ENCODE measurements around the gene SYT12. TPM values are rescaled to one million over a fixed set of nuclear protein-coding genes. Genes with fewer than 3 reads are reported as not detected.

SYT12 gene
- polyA plus RNA-seq, 1 donor from 2014 or later = 2.3 TPM

- H3K27me3 ChIP-seq (ENCODE audit: insufficient read depth, low read depth, low read length) = no peaks in the 10 kb centered on the region
- TF ChIP-seq EP300 (conservative IDR thresholded peaks at IDR 0.05; ENCODE audit: poor library complexity, severe bottlenecking) = no peak
- TF ChIP-seq POLR2AphosphoS5 (IDR thresholded peaks at IDR 0.05) = no peak
- TF ChIP-seq EZH2 (IDR thresholded peaks at IDR 0.05; ENCODE audit: borderline replicate concordance, insufficient read depth, low read length, poor library complexity, severe bottlenecking) = no peak
- H3K27ac ChIP-seq (ENCODE audit: low read length) = no peak overlapping the region
- H3K4me3 ChIP-seq (ENCODE audit: low read length) = no peak overlapping the region
- H3K36me3 ChIP-seq (ENCODE audit: insufficient read depth, low read length) = no peaks in the 10 kb centered on the region
- no peak overlapping the region for H2AFZ ChIP-seq (ENCODE audit: low read depth, low read length)
- no peaks in the 10 kb centered on the region for H4K20me1 ChIP-seq (ENCODE audit: insufficient read depth)
- no peaks in the 10 kb centered on the region for H3K9me3 ChIP-seq (ENCODE audit: low read length)
- no peak overlapping the region for H3K9ac ChIP-seq (ENCODE audit: low read length)
- no peaks in the 10 kb centered on the region for H3K9me2 ChIP-seq (ENCODE audit: insufficient read depth, low read length)
- H3K4me2 ChIP-seq (ENCODE audit: low read length) = no peak overlapping the region
- no peaks in the 10 kb centered on the region for H3F3A ChIP-seq (ENCODE audit: insufficient read depth, low read length, poor library complexity, severe bottlenecking)
- H3K79me2 ChIP-seq (replicated peaks; ENCODE audit: insufficient read depth, low read length) = no peaks in the 10 kb centered on the region
Observed at GRCh38 chr11:66996609-66997273, 26.2 kb upstream of the SYT12 start.

DNA sequence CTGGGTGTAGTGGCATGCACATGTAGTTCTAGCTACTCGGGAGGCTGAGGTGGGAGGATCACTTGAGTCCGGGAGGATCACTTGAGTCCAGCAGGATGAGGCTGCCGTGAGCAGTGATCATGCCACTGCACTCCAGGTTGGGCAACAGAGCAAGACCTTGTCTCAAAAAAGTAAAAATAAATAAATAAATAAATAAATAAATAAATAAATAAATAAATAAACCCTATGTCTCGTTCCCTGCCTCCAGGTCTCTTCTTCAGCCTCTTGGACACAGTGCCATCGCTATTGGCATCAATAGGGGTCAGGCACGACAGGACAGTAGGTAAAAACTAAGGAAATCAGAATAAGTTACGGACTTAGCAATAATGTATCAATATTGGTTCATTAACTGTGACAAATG, 23.4 kb upstream of the SYT12 start:
- Histone ChIP-seq H3K4me2 (ENCODE audit: low read length) (no peak overlapping the region), H3K36me3 (ENCODE audit: insufficient read depth, low read length) (no peaks in the 10 kb centered on the region), H3K9me3 (ENCODE audit: low read length) (no peaks in the 10 kb centered on the region), H4K20me1 (ENCODE audit: insufficient read depth) (no peaks in the 10 kb centered on the region), H2AFZ (ENCODE audit: low read depth, low read length) (no peak overlapping the region), H3K27ac (ENCODE audit: low read length) (no peak overlapping the region), H3K27me3 (ENCODE audit: insufficient read depth, low read depth, low read length) (no peaks in the 10 kb centered on the region), H3K9ac (ENCODE audit: low read length) (no peak overlapping the region), H3F3A (ENCODE audit: insufficient read depth, low read length, poor library complexity, severe bottlenecking) (no peaks in the 10 kb centered on the region), H3K79me2 (replicated peaks; ENCODE audit: insufficient read depth, low read length) (no peaks in the 10 kb centered on the region), H3K9me2 (ENCODE audit: insufficient read depth, low read length) (no peaks in the 10 kb centered on the region), H3K4me3 (ENCODE audit: low read length) (no peak overlapping the region)
- TF ChIP-seq, protein P1, sequence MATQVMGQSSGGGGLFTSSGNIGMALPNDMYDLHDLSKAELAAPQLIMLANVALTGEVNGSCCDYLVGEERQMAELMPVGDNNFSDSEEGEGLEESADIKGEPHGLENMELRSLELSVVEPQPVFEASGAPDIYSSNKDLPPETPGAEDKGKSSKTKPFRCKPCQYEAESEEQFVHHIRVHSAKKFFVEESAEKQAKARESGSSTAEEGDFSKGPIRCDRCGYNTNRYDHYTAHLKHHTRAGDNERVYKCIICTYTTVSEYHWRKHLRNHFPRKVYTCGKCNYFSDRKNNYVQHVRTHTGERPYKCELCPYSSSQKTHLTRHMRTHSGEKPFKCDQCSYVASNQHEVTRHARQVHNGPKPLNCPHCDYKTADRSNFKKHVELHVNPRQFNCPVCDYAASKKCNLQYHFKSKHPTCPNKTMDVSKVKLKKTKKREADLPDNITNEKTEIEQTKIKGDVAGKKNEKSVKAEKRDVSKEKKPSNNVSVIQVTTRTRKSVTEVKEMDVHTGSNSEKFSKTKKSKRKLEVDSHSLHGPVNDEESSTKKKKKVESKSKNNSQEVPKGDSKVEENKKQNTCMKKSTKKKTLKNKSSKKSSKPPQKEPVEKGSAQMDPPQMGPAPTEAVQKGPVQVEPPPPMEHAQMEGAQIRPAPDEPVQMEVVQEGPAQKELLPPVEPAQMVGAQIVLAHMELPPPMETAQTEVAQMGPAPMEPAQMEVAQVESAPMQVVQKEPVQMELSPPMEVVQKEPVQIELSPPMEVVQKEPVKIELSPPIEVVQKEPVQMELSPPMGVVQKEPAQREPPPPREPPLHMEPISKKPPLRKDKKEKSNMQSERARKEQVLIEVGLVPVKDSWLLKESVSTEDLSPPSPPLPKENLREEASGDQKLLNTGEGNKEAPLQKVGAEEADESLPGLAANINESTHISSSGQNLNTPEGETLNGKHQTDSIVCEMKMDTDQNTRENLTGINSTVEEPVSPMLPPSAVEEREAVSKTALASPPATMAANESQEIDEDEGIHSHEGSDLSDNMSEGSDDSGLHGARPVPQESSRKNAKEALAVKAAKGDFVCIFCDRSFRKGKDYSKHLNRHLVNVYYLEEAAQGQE (IDR thresholded peaks at IDR 0.05; ENCODE audit: borderline replicate concordance) = no peak
- TF ChIP-seq TAF1 (IDR thresholded peaks at IDR 0.05; ENCODE audit: low read depth) (no peak), POLR2AphosphoS5 (IDR thresholded peaks at IDR 0.05) (no peak), SMC3 (conservative IDR thresholded peaks at IDR 0.05; ENCODE audit: poor library complexity) (no peak), RAD21 (conservative IDR thresholded peaks at IDR 0.05) (no peak), MXI1 (conservative IDR thresholded peaks at IDR 0.05; ENCODE audit: poor library complexity, severe bottlenecking) (no peak), EZH2 (IDR thresholded peaks at IDR 0.05; ENCODE audit: borderline replicate concordance, insufficient read depth, low read length, poor library complexity, severe bottlenecking) (no peak)
- TF ChIP-seq, protein P2, sequence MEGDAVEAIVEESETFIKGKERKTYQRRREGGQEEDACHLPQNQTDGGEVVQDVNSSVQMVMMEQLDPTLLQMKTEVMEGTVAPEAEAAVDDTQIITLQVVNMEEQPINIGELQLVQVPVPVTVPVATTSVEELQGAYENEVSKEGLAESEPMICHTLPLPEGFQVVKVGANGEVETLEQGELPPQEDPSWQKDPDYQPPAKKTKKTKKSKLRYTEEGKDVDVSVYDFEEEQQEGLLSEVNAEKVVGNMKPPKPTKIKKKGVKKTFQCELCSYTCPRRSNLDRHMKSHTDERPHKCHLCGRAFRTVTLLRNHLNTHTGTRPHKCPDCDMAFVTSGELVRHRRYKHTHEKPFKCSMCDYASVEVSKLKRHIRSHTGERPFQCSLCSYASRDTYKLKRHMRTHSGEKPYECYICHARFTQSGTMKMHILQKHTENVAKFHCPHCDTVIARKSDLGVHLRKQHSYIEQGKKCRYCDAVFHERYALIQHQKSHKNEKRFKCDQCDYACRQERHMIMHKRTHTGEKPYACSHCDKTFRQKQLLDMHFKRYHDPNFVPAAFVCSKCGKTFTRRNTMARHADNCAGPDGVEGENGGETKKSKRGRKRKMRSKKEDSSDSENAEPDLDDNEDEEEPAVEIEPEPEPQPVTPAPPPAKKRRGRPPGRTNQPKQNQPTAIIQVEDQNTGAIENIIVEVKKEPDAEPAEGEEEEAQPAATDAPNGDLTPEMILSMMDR (IDR thresholded peaks at IDR 0.05; ENCODE audit: poor library complexity, severe bottlenecking) = no peak

Measured in neural cell (in vitro differentiated cells).